Measurements from ENCODE around the gene NACC2.

DNA sequence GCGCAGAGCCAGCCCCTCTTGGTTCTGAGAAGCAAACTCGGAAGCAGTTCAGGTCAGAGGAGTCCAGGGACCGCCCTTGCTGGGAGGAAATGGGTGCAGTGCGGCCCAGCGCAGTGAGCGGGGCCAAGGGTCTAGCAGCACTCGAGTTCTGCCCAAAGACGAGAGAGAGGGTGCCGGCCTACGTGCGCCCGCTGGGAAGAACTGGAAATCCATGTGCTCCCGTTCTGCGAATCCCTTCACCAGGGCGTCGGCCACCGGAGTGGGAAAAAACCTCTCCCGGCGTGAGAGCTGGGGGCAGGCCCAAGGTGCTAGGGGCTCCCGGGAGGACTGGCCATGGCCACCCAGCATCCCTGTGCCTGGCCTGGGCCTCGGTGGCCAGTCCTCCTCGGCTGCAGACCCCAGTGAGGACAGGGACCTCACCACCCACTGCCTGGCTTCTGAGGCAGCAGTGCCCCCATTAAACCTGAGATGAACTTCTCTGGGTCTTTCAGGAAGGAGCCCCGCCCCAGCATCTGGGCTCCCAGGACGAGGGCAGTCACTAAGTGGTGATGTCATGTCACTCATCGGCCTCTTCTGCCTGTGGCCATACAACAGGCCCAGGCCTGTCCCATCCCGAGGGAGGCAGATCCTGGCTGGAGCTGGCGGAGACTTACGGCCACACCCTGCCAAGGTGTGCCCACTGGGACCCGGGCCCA is 13.0 kb upstream of the NACC2 start:
- TF ChIP-seq, protein P1, sequence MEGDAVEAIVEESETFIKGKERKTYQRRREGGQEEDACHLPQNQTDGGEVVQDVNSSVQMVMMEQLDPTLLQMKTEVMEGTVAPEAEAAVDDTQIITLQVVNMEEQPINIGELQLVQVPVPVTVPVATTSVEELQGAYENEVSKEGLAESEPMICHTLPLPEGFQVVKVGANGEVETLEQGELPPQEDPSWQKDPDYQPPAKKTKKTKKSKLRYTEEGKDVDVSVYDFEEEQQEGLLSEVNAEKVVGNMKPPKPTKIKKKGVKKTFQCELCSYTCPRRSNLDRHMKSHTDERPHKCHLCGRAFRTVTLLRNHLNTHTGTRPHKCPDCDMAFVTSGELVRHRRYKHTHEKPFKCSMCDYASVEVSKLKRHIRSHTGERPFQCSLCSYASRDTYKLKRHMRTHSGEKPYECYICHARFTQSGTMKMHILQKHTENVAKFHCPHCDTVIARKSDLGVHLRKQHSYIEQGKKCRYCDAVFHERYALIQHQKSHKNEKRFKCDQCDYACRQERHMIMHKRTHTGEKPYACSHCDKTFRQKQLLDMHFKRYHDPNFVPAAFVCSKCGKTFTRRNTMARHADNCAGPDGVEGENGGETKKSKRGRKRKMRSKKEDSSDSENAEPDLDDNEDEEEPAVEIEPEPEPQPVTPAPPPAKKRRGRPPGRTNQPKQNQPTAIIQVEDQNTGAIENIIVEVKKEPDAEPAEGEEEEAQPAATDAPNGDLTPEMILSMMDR (conservative IDR thresholded peaks at IDR 0.05; ENCODE audit: low read length): no peak
- no peak for TF ChIP-seq EZH2phosphoT487 (IDR thresholded peaks at IDR 0.05; ENCODE audit: borderline replicate concordance)
